Naive thymus-derived CD4-positive, alpha-beta T cell (primary cell): Measurements from ENCODE around the gene TPMT. TPM values are rescaled to one million over a fixed set of nuclear protein-coding genes. Genes with fewer than 3 reads are reported as not detected.

ENCODE experiments used
- ATAC-seq: fragments of 150-1000 bp; cut with Tn5 transposase; 2 replicates; pipeline ENCODE4 v1.10.0; 2021; ENCODE audit warnings: mild to moderate bottlenecking, moderate library complexity
- CTCF ChIA-PET: fragments of 350-600 bp; sonication (Branson Sonifier 250); formaldehyde crosslinking; loops from one replicate; lab custom pipeline; 2021; ENCODE audit warnings: antibody characterized with exemption; lab: Charles Lee
- POLR2A ChIA-PET: fragments of 350-600 bp; sonication (Branson Sonifier 250); formaldehyde crosslinking; loops from one replicate; lab custom pipeline; 2021; ENCODE audit warnings: antibody characterized with exemption, inconsistent platforms; lab: Charles Lee
- DNase-seq, 9 donors: peaks; one replicate each; pipeline versions ENCODE4 v3.0.0 to v3.0.0-alpha.2; 2020 to 2022; ENCODE audit warnings: mixed read lengths in 1 of 9
- H3K27ac ChIP-seq: one replicate; pipeline ENCODE4 v1.7.0; 2013; ENCODE audit warnings: mild to moderate bottlenecking, low read depth, low read length, moderate library complexity
- H3K27me3 ChIP-seq, 2 donors: one replicate each; pipeline ENCODE4 v1.7.0; 2013; ENCODE audit warnings: low read length in 2 of 2, mild to moderate bottlenecking in 2 of 2, moderate library complexity in 2 of 2; ENCODE audit not compliant: control insufficient read depth in 2 of 2, insufficient read depth in 2 of 2
- H3K36me3 ChIP-seq, 3 experiments: 1 replicate in 2 of 3; 2 replicates in 1 of 3; pipeline ENCODE4 v1.7.0; 2013; ENCODE audit warnings: low read length in 3 of 3, mild to moderate bottlenecking in 3 of 3, moderate library complexity in 1 of 3; ENCODE audit not compliant: insufficient read depth in 3 of 3, control insufficient read depth in 2 of 3
- H3K4me1 ChIP-seq, 2 donors: one replicate each; pipeline ENCODE4 v1.7.0; 2013; ENCODE audit warnings: low read length in 2 of 2, mild to moderate bottlenecking in 2 of 2, moderate library complexity in 1 of 2; ENCODE audit not compliant: control insufficient read depth in 2 of 2, insufficient read depth in 2 of 2
- H3K4me3 ChIP-seq: 2 replicates; pipeline ENCODE4 v1.7.0; 2013; ENCODE audit warnings: mild to moderate bottlenecking, low read length
- H3K9me3 ChIP-seq, 3 experiments: 1 replicate in 2 of 3; 2 replicates in 1 of 3; pipeline ENCODE4 v1.7.0; 2013; ENCODE audit warnings: low read length in 3 of 3; ENCODE audit not compliant: control insufficient read depth in 2 of 3
- H3K27ac Mint-ChIP-seq, 9 donors: one replicate each; pipeline ENCODE4 v1.8.0; 2020 to 2022; ENCODE audit warnings: mixed read lengths in 9 of 9, mild to moderate bottlenecking in 8 of 9, moderate library complexity in 5 of 9, inconsistent platforms in 2 of 9
- H3K27me3 Mint-ChIP-seq, 5 donors: one replicate each; pipeline ENCODE4 v1.8.0; 2021 to 2022; ENCODE audit warnings: mixed read lengths in 5 of 5, mild to moderate bottlenecking in 1 of 5
- H3K36me3 Mint-ChIP-seq, 5 donors: one replicate each; pipeline ENCODE4 v1.8.0; 2020 to 2022; ENCODE audit warnings: mixed read lengths in 5 of 5, mild to moderate bottlenecking in 3 of 5, inconsistent platforms in 1 of 5
- H3K4me1 Mint-ChIP-seq, 7 donors: one replicate each; pipeline ENCODE4 v1.8.0; 2020 to 2022; ENCODE audit warnings: mixed read lengths in 7 of 7, mild to moderate bottlenecking in 3 of 7, inconsistent platforms in 1 of 7
- H3K4me3 Mint-ChIP-seq, 10 donors: one replicate each; pipeline ENCODE4 v1.8.0; 2020 to 2022; ENCODE audit warnings: mild to moderate bottlenecking in 10 of 10, mixed read lengths in 10 of 10, moderate library complexity in 6 of 10, inconsistent platforms in 2 of 10
- H3K9me3 Mint-ChIP-seq, 11 donors: one replicate each; pipeline ENCODE4 v1.8.0; 2020 to 2022; ENCODE audit warnings: mixed read lengths in 11 of 11, mild to moderate bottlenecking in 4 of 11, inconsistent platforms in 1 of 11, moderate library complexity in 1 of 11
- intact Hi-C, 2 donors: fragments of 100-400 bp; cut with micrococcal nuclease; formaldehyde crosslinking; loops; one replicate each; pipeline ENCODE4 v1.15.1; 2023
- polyA plus RNA-seq, 2 donors: library from polyadenylated mRNA; unstranded; fragments of 300-500 nt; fragmentation: Illumina TruSeq; gene quantifications; one replicate each; pipeline ENCODE4 v1.2.3, GENCODE V29; 2021
- total RNA-seq, 6 experiments: library from RNA in 5 of 6; stranded (reverse) in 5 of 6; gene quantifications; 1 replicate in 5 of 6; 2 replicates in 1 of 6; pipeline ENCODE4 v1.2.3 and lab custom pipeline; 2021 to 2026

The TPMT gene
- total and polyA plus RNA-seq, 7 experiments from 2014 or later = 2.9 to 13.1 (median 6.0) TPM

GRCh38 chr6:18087396-18088165 lies 67.3 kb downstream of the TPMT start:
- Mint-ChIP-seq H3K4me1 (no peaks in the 10 kb centered on the region), H3K9me3 (peaks cover 3 to 17% (median 7%) of the 10 kb centered on the region in 11 donors), H3K27me3 (peaks cover 2 to 20% (median 13%) of the 10 kb centered on the region in 5 donors), H3K36me3 (peaks cover 0 to 6% (median 0%) of the 10 kb centered on the region in 5 donors), H3K27ac (no peak overlapping the region), H3K4me3 (no peak overlapping the region)
- no peak for DNase-seq
- intact Hi-C loops = no loop called here
- H3K27ac ChIP-seq = no peak overlapping the region
- H3K9me3 ChIP-seq = peaks cover 0 to 5% (median 0%) of the 10 kb centered on the region in 3 experiments
- no peak for ATAC-seq
- H3K36me3 ChIP-seq = no peaks in the 10 kb centered on the region
- ChIA-PET CTCF (no interaction called here), POLR2A (no interaction called here)
- no peaks in the 10 kb centered on the region for H3K4me1 ChIP-seq
- no peak overlapping the region for H3K4me3 ChIP-seq
- H3K27me3 ChIP-seq = no peaks in the 10 kb centered on the region

- DNase-seq = no peak
- Mint-ChIP-seq H3K27me3 (peaks cover 2 to 18% (median 8%) of the 10 kb centered on the region in 5 donors), H3K4me1 (no peaks in the 10 kb centered on the region), H3K4me3 (no peak overlapping the region), H3K9me3 (peaks cover 0 to 10% (median 3%) of the 10 kb centered on the region in 11 donors), H3K36me3 (peaks cover 0 to 1% (median 0%) of the 10 kb centered on the region in 5 donors), H3K27ac (no peak overlapping the region)
- intact Hi-C loops = no loop called here
- POLR2A ChIA-PET = no interaction called here
- H3K4me1 ChIP-seq = no peaks in the 10 kb centered on the region
- no peaks in the 10 kb centered on the region for H3K36me3 ChIP-seq
- no peak overlapping the region for H3K27ac ChIP-seq
- H3K4me3 ChIP-seq = no peak overlapping the region
- H3K27me3 ChIP-seq = no peaks in the 10 kb centered on the region
- no peak for ATAC-seq
- CTCF ChIA-PET = no interaction called here
- H3K9me3 ChIP-seq = no peaks in the 10 kb centered on the region
These were observed 73.7 kb downstream of the TPMT start for GRCh38 chr6:18081025-18081668.

- Histone ChIP-seq H3K4me1 (no peaks in the 10 kb centered on the region), H3K4me3 (no peak overlapping the region), H3K27ac (no peak overlapping the region), H3K9me3 (no peaks in the 10 kb centered on the region), H3K36me3 (no peaks in the 10 kb centered on the region), H3K27me3 (no peaks in the 10 kb centered on the region)
- ChIA-PET CTCF (no interaction called here), POLR2A (no interaction called here)
- no peak overlapping the region for H3K27ac Mint-ChIP-seq
- H3K9me3 Mint-ChIP-seq = peaks cover 0 to 13% (median 6%) of the 10 kb centered on the region in 11 donors
- no peaks in the 10 kb centered on the region for H3K4me1 Mint-ChIP-seq
- no peak for DNase-seq
- intact Hi-C loops = no loop called here
- H3K4me3 Mint-ChIP-seq = no peak overlapping the region
- no peak for ATAC-seq
- peaks cover 2 to 22% (median 12%) of the 10 kb centered on the region in 5 donors for H3K27me3 Mint-ChIP-seq
- peaks cover 0 to 4% (median 0%) of the 10 kb centered on the region in 5 donors for H3K36me3 Mint-ChIP-seq
These were observed 74.3 kb downstream of the TPMT start for GRCh38 chr6:18080544-18080943.

- Histone ChIP-seq H3K36me3 (no peaks in the 10 kb centered on the region), H3K9me3 (no peaks in the 10 kb centered on the region), H3K27ac (no peak overlapping the region), H3K4me1 (no peaks in the 10 kb centered on the region), H3K4me3 (no peak overlapping the region), H3K27me3 (no peaks in the 10 kb centered on the region)
- ChIA-PET POLR2A (no interaction called here), CTCF (no interaction called here)
- DNase-seq (no peak), ATAC-seq (peak; percentile 37)
- Mint-ChIP-seq H3K4me1 (no peaks in the 10 kb centered on the region), H3K36me3 (peaks cover 0 to 4% (median 0%) of the 10 kb centered on the region in 5 donors), H3K27me3 (peaks cover 2 to 23% (median 16%) of the 10 kb centered on the region in 5 donors), H3K27ac (no peak overlapping the region), H3K4me3 (no peak overlapping the region), H3K9me3 (peaks cover 3 to 23% (median 12%) of the 10 kb centered on the region in 11 donors)
- intact Hi-C loops = no loop called here
These were observed 76.0 kb downstream of the TPMT start for GRCh38 chr6:18078866-18079265.

Other genes with a start within 250 kb of the TPMT start
- 10 to 100 TPM in 1 of 5 experiments, 1 to 10 TPM in 1, under 1 TPM in 3; 0.05 to 21.0 (median 0.97) TPM for gene KIF13A, start 167.4 kb downstream of the TPMT start, total RNA-seq
- not detected for gene KIF13A, start 167.4 kb downstream of the TPMT start, polyA plus RNA-seq
- 1 to 10 TPM in 2 of 5 experiments, under 1 TPM in 3; 0.39 to 1.4 (median 0.61) TPM for gene NHLRC1, start 32.4 kb downstream of the TPMT start, total RNA-seq
- 1 to 10 TPM; 1.7 to 1.9 TPM for gene NHLRC1, start 32.4 kb downstream of the TPMT start, polyA plus RNA-seq
- 10 to 100 TPM in 3 of 5 experiments, 1 to 10 TPM in 2; 7.3 to 25.4 (median 12.5) TPM for gene KDM1B, start 345 bp upstream of the TPMT start, total RNA-seq
- gene KDM1B, start 345 bp upstream of the TPMT start, polyA plus RNA-seq = 1 to 10 TPM; 1.3 to 3.4 TPM
- gene DEK, start 109.5 kb upstream of the TPMT start, total RNA-seq = 100 to 1,000 TPM in 3 of 5 experiments, 10 to 100 TPM in 2; 49.6 to 174 (median 101) TPM
- 10 to 100 TPM; 41.6 to 51.6 TPM for gene DEK, start 109.5 kb upstream of the TPMT start, polyA plus RNA-seq
- gene RNF144B, start 232.3 kb upstream of the TPMT start, total RNA-seq = 10 to 100 TPM in 1 of 5 experiments, 1 to 10 TPM in 4; 1.5 to 23.5 (median 7.9) TPM
- gene RNF144B, start 232.3 kb upstream of the TPMT start, polyA plus RNA-seq = 1 to 10 TPM; 1.6 to 1.8 TPM